Measurements from ENCODE around the gene ZFYVE21. TPM values are rescaled to one million over a fixed set of nuclear protein-coding genes. Genes with fewer than 3 reads are reported as not detected.

Gene ZFYVE21
- total RNA-seq, 1 experiment from 2014 or later = 28.4 TPM

- Histone ChIP-seq H3K4me2 (ENCODE audit: low read depth, low read length, poor library complexity, severe bottlenecking) (peak overlapping the region; percentile 35), H2AFZ (ENCODE audit: low read length) (no peak overlapping the region), H3K4me3 (ENCODE audit: low read length) (no peak overlapping the region; the same call in 1 of the 2 replicates), H3K9me2 (replicated peaks; ENCODE audit: insufficient read depth, low read length) (no peaks in the 10 kb centered on the region), H3K4me1 (ENCODE audit: low read length) (peaks cover 91% of the 10 kb centered on the region), H4K20me1 (ENCODE audit: insufficient read depth, low read depth, low read length) (peaks cover 14% of the 10 kb centered on the region; the same call in 1 of the 2 replicates), H3K9ac (ENCODE audit: low read length) (peak overlapping the region; percentile 8; the same call in 1 of the 2 replicates), H3K27ac (ENCODE audit: low read length) (peak overlapping the region; percentile 77), H3K9me3 (ENCODE audit: low read length) (no peaks in the 10 kb centered on the region), H3K79me2 (ENCODE audit: low read length) (peaks cover 11% of the 10 kb centered on the region), H3K36me3 (ENCODE audit: insufficient read depth, low read length) (peaks cover 27% of the 10 kb centered on the region), H3K27me3 (ENCODE audit: low read length) (no peaks in the 10 kb centered on the region)
- no peak for DNase-seq
Measured at GRCh38 chr14:103699261-103699661, 16.3 kb upstream of the ZFYVE21 start.

- Histone ChIP-seq H3K9me2 (replicated peaks; ENCODE audit: insufficient read depth, low read length) (no peaks in the 10 kb centered on the region), H3K9me3 (ENCODE audit: low read length) (no peaks in the 10 kb centered on the region), H2AFZ (ENCODE audit: low read length) (no peak overlapping the region), H3K4me3 (ENCODE audit: low read length) (no peak overlapping the region), H4K20me1 (ENCODE audit: insufficient read depth, low read depth, low read length) (peaks cover 14% of the 10 kb centered on the region; the same call in 1 of the 2 replicates), H3K79me2 (ENCODE audit: low read length) (peaks cover 11% of the 10 kb centered on the region), H3K4me1 (ENCODE audit: low read length) (peaks cover 85% of the 10 kb centered on the region), H3K27me3 (ENCODE audit: low read length) (no peaks in the 10 kb centered on the region), H3K4me2 (ENCODE audit: low read depth, low read length, poor library complexity, severe bottlenecking) (peak overlapping the region; percentile 4), H3K27ac (ENCODE audit: low read length) (peak overlapping the region; percentile 77), H3K9ac (ENCODE audit: low read length) (peak overlapping the region; percentile 32; the same call in 1 of the 2 replicates), H3K36me3 (ENCODE audit: insufficient read depth, low read length) (peaks cover 32% of the 10 kb centered on the region)
- DNase-seq = no peak
Measured at GRCh38 chr14:103699901-103700752, 15.5 kb upstream of the ZFYVE21 start.

GRCh38 chr14:103700753-103701490, 14.7 kb upstream of the ZFYVE21 start:
- Histone ChIP-seq H3K9me3 (ENCODE audit: low read length) (no peaks in the 10 kb centered on the region), H3K27ac (ENCODE audit: low read length) (peak overlapping the region; percentile 77), H3K4me2 (ENCODE audit: low read depth, low read length, poor library complexity, severe bottlenecking) (peak overlapping the region; percentile 34), H3K36me3 (ENCODE audit: insufficient read depth, low read length) (peaks cover 37% of the 10 kb centered on the region), H3K4me3 (ENCODE audit: low read length) (no peak overlapping the region), H3K9me2 (replicated peaks; ENCODE audit: insufficient read depth, low read length) (no peaks in the 10 kb centered on the region), H4K20me1 (ENCODE audit: insufficient read depth, low read depth, low read length) (peaks cover 17% of the 10 kb centered on the region; the same call in 1 of the 2 replicates), H3K4me1 (ENCODE audit: low read length) (peaks cover 78% of the 10 kb centered on the region), H3K79me2 (ENCODE audit: low read length) (peaks cover 11% of the 10 kb centered on the region), H3K9ac (ENCODE audit: low read length) (peak overlapping the region; percentile 32; the same call in 1 of the 2 replicates), H3K27me3 (ENCODE audit: low read length) (no peaks in the 10 kb centered on the region), H2AFZ (ENCODE audit: low read length) (no peak overlapping the region)
- DNase-seq = no peak

GRCh38 chr14:103702095-103702494, 13.5 kb upstream of the ZFYVE21 start:
- Histone ChIP-seq H3K27me3 (ENCODE audit: low read length) (no peaks in the 10 kb centered on the region), H3K9me2 (replicated peaks; ENCODE audit: insufficient read depth, low read length) (no peaks in the 10 kb centered on the region), H2AFZ (ENCODE audit: low read length) (no peak overlapping the region), H3K4me2 (ENCODE audit: low read depth, low read length, poor library complexity, severe bottlenecking) (peak overlapping the region; percentile 11), H3K9ac (ENCODE audit: low read length) (peak overlapping the region; percentile 22), H3K36me3 (ENCODE audit: insufficient read depth, low read length) (peaks cover 29% of the 10 kb centered on the region), H3K9me3 (ENCODE audit: low read length) (no peaks in the 10 kb centered on the region), H3K4me3 (ENCODE audit: low read length) (no peak overlapping the region), H3K79me2 (ENCODE audit: low read length) (peaks cover 8% of the 10 kb centered on the region; the same call in 1 of the 2 replicates), H4K20me1 (ENCODE audit: insufficient read depth, low read depth, low read length) (peaks cover 21% of the 10 kb centered on the region; the same call in 1 of the 2 replicates), H3K27ac (ENCODE audit: low read length) (peak overlapping the region; percentile 77), H3K4me1 (ENCODE audit: low read length) (peaks cover 66% of the 10 kb centered on the region)
- DNase-seq = no peak

GRCh38 chr14:103702497-103703432, 12.8 kb upstream of the ZFYVE21 start:
- no peak for DNase-seq
- peaks cover 60% of the 10 kb centered on the region for H3K4me1 ChIP-seq (ENCODE audit: low read length)
- H3K9me3 ChIP-seq (ENCODE audit: low read length) = no peaks in the 10 kb centered on the region
- H3K36me3 ChIP-seq (ENCODE audit: insufficient read depth, low read length) = peaks cover 32% of the 10 kb centered on the region
- H3K9me2 ChIP-seq (replicated peaks; ENCODE audit: insufficient read depth, low read length) = no peaks in the 10 kb centered on the region
- H4K20me1 ChIP-seq (ENCODE audit: insufficient read depth, low read depth, low read length) = peaks cover 24% of the 10 kb centered on the region; the same call in 1 of the 2 replicates
- no peaks in the 10 kb centered on the region for H3K27me3 ChIP-seq (ENCODE audit: low read length)
- peak overlapping the region; percentile 11 for H3K4me2 ChIP-seq (ENCODE audit: low read depth, low read length, poor library complexity, severe bottlenecking)
- peak overlapping the region; percentile 77 for H3K27ac ChIP-seq (ENCODE audit: low read length)
- H3K4me3 ChIP-seq (ENCODE audit: low read length) = no peak overlapping the region
- no peak overlapping the region for H2AFZ ChIP-seq (ENCODE audit: low read length)
- peaks cover 4% of the 10 kb centered on the region; the same call in 1 of the 2 replicates for H3K79me2 ChIP-seq (ENCODE audit: low read length)
- H3K9ac ChIP-seq (ENCODE audit: low read length) = peak overlapping the region; percentile 22

GRCh38 chr14:103703433-103704385, 11.9 kb upstream of the ZFYVE21 start:
- DNase-seq = no peak
- Histone ChIP-seq H3K27ac (ENCODE audit: low read length) (no peak overlapping the region; the same call in 1 of the 2 replicates), H3K79me2 (ENCODE audit: low read length) (peaks cover 4% of the 10 kb centered on the region; the same call in 1 of the 2 replicates), H3K4me1 (ENCODE audit: low read length) (peaks cover 50% of the 10 kb centered on the region), H4K20me1 (ENCODE audit: insufficient read depth, low read depth, low read length) (peaks cover 30% of the 10 kb centered on the region), H3K9me2 (replicated peaks; ENCODE audit: insufficient read depth, low read length) (no peaks in the 10 kb centered on the region), H3K4me2 (ENCODE audit: low read depth, low read length, poor library complexity, severe bottlenecking) (no peak overlapping the region), H3K27me3 (ENCODE audit: low read length) (no peaks in the 10 kb centered on the region), H3K4me3 (ENCODE audit: low read length) (no peak overlapping the region), H3K9me3 (ENCODE audit: low read length) (no peaks in the 10 kb centered on the region), H2AFZ (ENCODE audit: low read length) (no peak overlapping the region), H3K36me3 (ENCODE audit: insufficient read depth, low read length) (peaks cover 37% of the 10 kb centered on the region), H3K9ac (ENCODE audit: low read length) (no peak overlapping the region)

GRCh38 chr14:103704708-103705107, 10.9 kb upstream of the ZFYVE21 start:
- Histone ChIP-seq H3K9ac (ENCODE audit: low read length) (no peak overlapping the region), H3K36me3 (ENCODE audit: insufficient read depth, low read length) (peaks cover 38% of the 10 kb centered on the region; the same call in 1 of the 2 replicates), H4K20me1 (ENCODE audit: insufficient read depth, low read depth, low read length) (peaks cover 29% of the 10 kb centered on the region), H3K4me1 (ENCODE audit: low read length) (peaks cover 40% of the 10 kb centered on the region), H3K9me3 (ENCODE audit: low read length) (no peaks in the 10 kb centered on the region), H3K9me2 (replicated peaks; ENCODE audit: insufficient read depth, low read length) (no peaks in the 10 kb centered on the region), H3K4me3 (ENCODE audit: low read length) (no peak overlapping the region), H2AFZ (ENCODE audit: low read length) (no peak overlapping the region), H3K27me3 (ENCODE audit: low read length) (no peaks in the 10 kb centered on the region), H3K27ac (ENCODE audit: low read length) (no peak overlapping the region), H3K79me2 (ENCODE audit: low read length) (peaks cover 11% of the 10 kb centered on the region; the same call in 1 of the 2 replicates), H3K4me2 (ENCODE audit: low read depth, low read length, poor library complexity, severe bottlenecking) (no peak overlapping the region)
- no peak for DNase-seq
